Frontal cortex (tissue), 4 donors: ENCODE data around the gene MYMK. TPM values are rescaled to one million over a fixed set of nuclear protein-coding genes. Genes with fewer than 3 reads are reported as not detected.

Experiments
- DNase-seq, 2 donors: peaks; one replicate each; pipeline ENCODE4 v3.0.0; 2012; ENCODE audit warnings: low spot score in 2 of 2
- FAIRE-seq: peaks from 2 replicates; lab custom pipeline; 2012; peaks lifted over from hg19 to GRCh38; lab: Jason Lieb, UNC
- total RNA-seq: library from RNA; depleted of rRNA; stranded (reverse); fragments of >200 nt; gene quantifications from one replicate; pipeline ENCODE4 v1.2.3, GENCODE V29; 2014
- donor health status: control.
- donor health status: control.
- donor health status: control.

Gene MYMK
- total RNA-seq, 1 donor from 2014 or later: not detected

- FAIRE-seq: no peak
- no peak for DNase-seq
Measured at GRCh38 chr9:133491656-133491925, 33.2 kb downstream of the MYMK start.

GRCh38 chr9:133490865-133491655 is 33.7 kb downstream of the MYMK start:
- DNase-seq: no peak
- FAIRE-seq: no peak

- DNase-seq (no peak), FAIRE-seq (no peak)
Measured at GRCh38 chr9:133490201-133490681, 34.5 kb downstream of the MYMK start.

- DNase-seq (no peak), FAIRE-seq (no peak)
Measured at GRCh38 chr9:133489253-133490190, 35.2 kb downstream of the MYMK start.

GRCh38 chr9:133488686-133489252 is 36.0 kb downstream of the MYMK start:
- no peak for DNase-seq

GRCh38 chr9:133487331-133487725 is 37.4 kb downstream of the MYMK start:
- no peak for FAIRE-seq

More at GRCh38 chr9:133488686-133489252, 36.0 kb downstream of the MYMK start:
- no peak for FAIRE-seq

GRCh38 chr9:133485531-133486260 is 39.1 kb downstream of the MYMK start:
- no peak for FAIRE-seq
- DNase-seq: no peak

More at GRCh38 chr9:133487331-133487725, 37.4 kb downstream of the MYMK start:
- DNase-seq: no peak

- FAIRE-seq (no peak), DNase-seq (no peak)
Measured at GRCh38 chr9:133484671-133485437, 39.9 kb downstream of the MYMK start.

GRCh38 chr9:133483611-133484010 is 41.1 kb downstream of the MYMK start:
- DNase-seq (no peak), FAIRE-seq (no peak)

- FAIRE-seq (no peak), DNase-seq (peak; percentile 96 to 97)
Measured at GRCh38 chr9:133478851-133479711, 45.7 kb downstream of the MYMK start, which contains the start of gene SLC2A6. Gene SLC2A6, minus strand, starts transcription at chr9:133479099. Its CDS starts 40 bp downstream, at chr9:133479059.

GRCh38 chr9:133477992-133478850 is 46.5 kb downstream of the MYMK start:
- FAIRE-seq (no peak), DNase-seq (no peak)

GRCh38 chr9:133477461-133477860 is 47.3 kb downstream of the MYMK start:
- no peak for DNase-seq
- no peak for FAIRE-seq

- FAIRE-seq (no peak), DNase-seq (no peak)
Measured at GRCh38 chr9:133476941-133477340, 47.8 kb downstream of the MYMK start.

- FAIRE-seq: no peak
Measured at GRCh38 chr9:133476036-133476931, 48.5 kb downstream of the MYMK start.

GRCh38 chr9:133475292-133476012 is 49.3 kb downstream of the MYMK start:
- FAIRE-seq: no peak
- DNase-seq: no peak

More at GRCh38 chr9:133476036-133476931, 48.5 kb downstream of the MYMK start:
- DNase-seq: no peak
